HEK293 (cell line): ENCODE measurements around the gene VDR.
A peak's percentile ranks its signal among the peaks of the same experiment; 100 is the strongest.

ENCODE experiments used
- CTCF ChIA-PET: fragments of 350-600 bp; formaldehyde crosslinking; extraction: SDS; loops from one replicate; lab custom pipeline; 2021; ENCODE audit warnings: antibody characterized with exemption; lab: Yijun Ruan, JAX
- POLR2A ChIA-PET: fragments of 300-600 bp; formaldehyde crosslinking; extraction: SDS; loops from one replicate; lab custom pipeline; 2020; ENCODE audit warnings: antibody characterized with exemption, inconsistent platforms; lab: Yijun Ruan, JAX
- H3K27ac ChIP-seq: fragments of 200-500 bp; sonication (Bioruptor generic); 2 replicates; pipeline ENCODE4 v1.5.1; 2014; ENCODE audit warnings: low read depth, low read length, control low read depth, inconsistent platforms; ENCODE audit errors: extremely low read depth
- H3K36me3 ChIP-seq, 2 experiments: fragments of 200-500 bp in 1 of 2; sonication (Bioruptor generic) in 1 of 2; 1 replicate in 1 of 2; 2 replicates in 1 of 2; pipeline ENCODE4 v1.5.1; 2014 to 2017; ENCODE audit warnings: inconsistent platforms in 2 of 2, low read length in 2 of 2; ENCODE audit not compliant: control insufficient read depth in 2 of 2, insufficient read depth in 1 of 2
- H3K4me1 ChIP-seq: fragments of 200-500 bp; sonication (Bioruptor generic); 2 replicates; pipeline ENCODE4 v1.5.1; 2014; ENCODE audit warnings: mild to moderate bottlenecking, low read length, inconsistent platforms; ENCODE audit not compliant: control insufficient read depth, insufficient read depth
- H3K4me3 ChIP-seq: 2 replicates; pipeline ENCODE4 v1.5.1; 2011; ENCODE audit warnings: low read depth, mild to moderate bottlenecking, control low read depth, low read length, moderate library complexity
- H3K9me3 ChIP-seq: fragments of 200-500 bp; sonication (Bioruptor generic); 2 replicates; pipeline ENCODE4 v1.5.1; 2014; ENCODE audit warnings: low read depth, low read length, inconsistent platforms; ENCODE audit not compliant: control insufficient read depth, insufficient read depth
- EGR2 ChIP-seq: fragments of 450-650 bp; formaldehyde crosslinking; IDR thresholded peaks from 2 replicates; pipeline ENCODE4 v1.5.1; 2016; ENCODE audit warnings: low read depth, missing biosample characterization, missing genetic modification characterization
- GLIS2 ChIP-seq: fragments of 450-650 bp; formaldehyde crosslinking; IDR thresholded peaks from 2 replicates; pipeline ENCODE4 v1.5.1; 2016; ENCODE audit warnings: missing biosample characterization, missing genetic modification characterization
- IKZF3 ChIP-seq: fragments of 450-650 bp; IDR thresholded peaks from 2 replicates; pipeline ENCODE4 v1.5.0; 2018; ENCODE audit warnings: missing biosample characterization, mild to moderate bottlenecking, missing genetic modification characterization, moderate library complexity
- KLF10 ChIP-seq: fragments of 450-650 bp; IDR thresholded peaks from 2 replicates; pipeline ENCODE4 v1.5.1; 2018; ENCODE audit warnings: missing biosample characterization, mild to moderate bottlenecking, missing genetic modification characterization
- KLF8 ChIP-seq: fragments of 450-650 bp; formaldehyde crosslinking; IDR thresholded peaks from 2 replicates; pipeline ENCODE4 v1.5.1; 2016; ENCODE audit warnings: missing biosample characterization, missing genetic modification characterization
- KLF9 ChIP-seq: fragments of 450-650 bp; formaldehyde crosslinking; IDR thresholded peaks from 2 replicates; pipeline ENCODE4 v1.5.1; 2016; ENCODE audit warnings: missing biosample characterization, missing genetic modification characterization, low read depth
- REPIN1 ChIP-seq: fragments of 450-650 bp; formaldehyde crosslinking; IDR thresholded peaks from 2 replicates; pipeline ENCODE4 v1.5.1; 2017; ENCODE audit warnings: missing biosample characterization, missing genetic modification characterization, low read depth
- YY1 ChIP-seq: fragments of 450-650 bp; formaldehyde crosslinking; IDR thresholded peaks from 2 replicates; pipeline ENCODE4 v1.5.1; 2018; ENCODE audit warnings: missing biosample characterization, missing genetic modification characterization
- ZBTB26 ChIP-seq: fragments of 450-650 bp; formaldehyde crosslinking; optimal IDR thresholded peaks from 2 replicates; pipeline ENCODE3; 2016; ENCODE audit warnings: missing biosample characterization, mild to moderate bottlenecking, missing genetic modification characterization
- ZFHX2 ChIP-seq: fragments of 450-650 bp; formaldehyde crosslinking; conservative IDR thresholded peaks from 2 replicates; pipeline ENCODE4 v1.5.1; 2016; ENCODE audit warnings: missing biosample characterization, missing genetic modification characterization
- ZFP37 ChIP-seq: fragments of 450-650 bp; formaldehyde crosslinking; IDR thresholded peaks from 2 replicates; pipeline ENCODE4 v1.5.1; 2016; ENCODE audit warnings: missing biosample characterization, missing genetic modification characterization
- ZIC2 ChIP-seq: fragments of 450-650 bp; formaldehyde crosslinking; IDR thresholded peaks from 2 replicates; pipeline ENCODE4 v1.5.1; 2016; ENCODE audit warnings: missing biosample characterization, missing genetic modification characterization
- ZNF18 ChIP-seq: fragments of 450-650 bp; formaldehyde crosslinking; IDR thresholded peaks from 2 replicates; pipeline ENCODE4 v1.5.1; 2016; ENCODE audit warnings: missing biosample characterization, missing genetic modification characterization
- ZNF549 ChIP-seq: fragments of 450-650 bp; IDR thresholded peaks from 2 replicates; pipeline ENCODE4 v1.5.1; 2018; ENCODE audit warnings: missing biosample characterization, missing genetic modification characterization, mild to moderate bottlenecking, inconsistent platforms, moderate library complexity
- ZNF654 ChIP-seq: fragments of 450-650 bp; formaldehyde crosslinking; IDR thresholded peaks from 2 replicates; pipeline ENCODE4 v1.5.1; 2016; ENCODE audit warnings: low read depth, missing biosample characterization, missing genetic modification characterization
- ZNF664 ChIP-seq: fragments of 450-650 bp; formaldehyde crosslinking; IDR thresholded peaks from 2 replicates; pipeline ENCODE4 v1.5.1; 2016; ENCODE audit warnings: missing biosample characterization, missing genetic modification characterization
- ZXDB ChIP-seq: fragments of 450-650 bp; formaldehyde crosslinking; IDR thresholded peaks from 2 replicates; pipeline ENCODE4 v1.5.1; 2016; ENCODE audit warnings: missing biosample characterization, missing genetic modification characterization
- TF ChIP-seq, protein P1 (sequence below): fragments of 450-650 bp; formaldehyde crosslinking; IDR thresholded peaks from 2 replicates; pipeline ENCODE4 v1.5.1; 2016; ENCODE audit warnings: missing biosample characterization, missing genetic modification characterization
- TF ChIP-seq, protein P2 (sequence below): fragments of 450-650 bp; formaldehyde crosslinking; IDR thresholded peaks from 2 replicates; pipeline ENCODE4 v1.5.1; 2016; ENCODE audit warnings: missing biosample characterization, missing genetic modification characterization
- TF ChIP-seq, protein P3 (sequence below): fragments of 450-650 bp; formaldehyde crosslinking; IDR thresholded peaks from 2 replicates; pipeline ENCODE4 v1.5.1; 2016; ENCODE audit warnings: missing biosample characterization, missing genetic modification characterization
- TF ChIP-seq, protein P4 (sequence below): fragments of 450-650 bp; formaldehyde crosslinking; IDR thresholded peaks from 2 replicates; pipeline ENCODE4 v1.5.1; 2016; ENCODE audit warnings: missing biosample characterization, missing genetic modification characterization

Gene VDR

DNA sequence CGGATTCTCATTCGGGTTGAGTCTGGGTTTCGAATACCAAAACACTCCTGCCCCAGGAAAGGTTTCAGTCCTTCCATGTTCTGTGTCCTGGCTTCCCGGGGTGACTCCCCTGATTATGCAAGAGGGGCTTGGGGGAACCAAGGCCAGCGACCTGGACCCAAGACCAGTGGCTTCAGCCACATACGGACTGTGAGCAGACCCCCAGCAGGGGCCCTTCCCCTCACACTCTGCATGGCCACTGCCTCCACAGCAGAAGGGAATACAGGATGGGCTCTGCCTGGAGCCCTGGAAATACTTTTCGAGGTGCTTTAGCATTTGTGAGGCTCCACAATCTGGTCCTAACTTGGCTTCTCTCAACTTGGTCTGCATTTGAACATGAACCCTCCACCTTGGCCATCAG, 104.2 kb downstream of the VDR start (continued):
- TF ChIP-seq ZNF18 (tag by site-specific recombination), result no peak
- TF ChIP-seq, protein P1, sequence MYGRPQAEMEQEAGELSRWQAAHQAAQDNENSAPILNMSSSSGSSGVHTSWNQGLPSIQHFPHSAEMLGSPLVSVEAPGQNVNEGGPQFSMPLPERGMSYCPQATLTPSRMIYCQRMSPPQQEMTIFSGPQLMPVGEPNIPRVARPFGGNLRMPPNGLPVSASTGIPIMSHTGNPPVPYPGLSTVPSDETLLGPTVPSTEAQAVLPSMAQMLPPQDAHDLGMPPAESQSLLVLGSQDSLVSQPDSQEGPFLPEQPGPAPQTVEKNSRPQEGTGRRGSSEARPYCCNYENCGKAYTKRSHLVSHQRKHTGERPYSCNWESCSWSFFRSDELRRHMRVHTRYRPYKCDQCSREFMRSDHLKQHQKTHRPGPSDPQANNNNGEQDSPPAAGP, result no peak

DNA sequence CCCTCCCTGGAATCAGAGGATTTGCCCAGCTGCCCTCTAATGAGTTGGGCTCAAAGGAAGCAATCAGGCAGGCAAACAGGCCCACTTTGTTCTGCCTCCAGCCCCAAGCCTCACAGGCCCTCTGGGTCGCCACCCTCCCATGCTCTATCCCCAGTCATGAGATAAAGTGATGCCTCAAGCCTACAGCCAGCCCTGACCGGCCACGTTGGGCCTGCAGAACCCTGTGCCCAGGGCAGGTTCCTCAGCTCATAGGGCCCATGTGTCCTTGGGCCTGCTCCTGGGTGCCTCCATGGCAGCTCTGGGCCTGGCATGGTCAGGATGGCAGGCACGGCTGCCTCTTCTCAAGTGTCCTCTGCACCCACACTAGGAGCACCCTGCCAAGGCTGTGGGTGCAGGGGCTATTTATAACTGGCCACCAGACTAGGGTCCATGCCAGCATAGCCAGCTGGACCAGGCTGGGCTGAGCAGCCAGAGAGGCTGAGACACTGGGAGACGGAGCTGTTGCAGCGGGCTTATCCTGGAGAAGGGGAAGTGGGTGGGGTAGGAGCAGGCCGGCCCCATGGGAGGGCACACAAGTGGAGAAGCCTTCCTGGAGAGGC, 105.3 kb downstream of the VDR start:
- Histone ChIP-seq H3K4me1 (no peaks in the 10 kb centered on the region), H3K27ac (no peak overlapping the region)

GRCh38 chr12:47798382-47798948, 106.3 kb downstream of the VDR start:
- H3K4me3 ChIP-seq, result no peak overlapping the region
- H3K4me1 ChIP-seq, result no peaks in the 10 kb centered on the region
- POLR2A ChIA-PET, result interaction anchor here (0.9 kb wide), 1 partner anchor 31 kb away, joined by 4 read pairs; no protein-coding TSS in a partner anchor
- H3K27ac ChIP-seq, result no peak overlapping the region
- peaks cover 0 to 51% of the 10 kb centered on the region in 2 experiments; a peak in 2 of 3 replicates for H3K36me3 ChIP-seq
- CTCF ChIA-PET, result interaction anchor here (1.1 to 14.1 kb wide), 4 partner anchors 9 to 57 kb away, joined by 3 to 234 read pairs (median 6); no protein-coding TSS in a partner anchor
- H3K9me3 ChIP-seq, result no peaks in the 10 kb centered on the region
- TF ChIP-seq KLF9 (tag by site-specific recombination) (no peak), ZFHX2 (tag by site-specific recombination) (peak; percentile 46), ZXDB (tag by site-specific recombination) (no peak), GLIS2 (0 out of 2 replicates have a peak, but pooled peaks have one; percentile 16), ZNF654 (tag by site-specific recombination) (no peak), EGR2 (peak; percentile 69), REPIN1 (tag by site-specific recombination) (no peak)
- TF ChIP-seq, protein P1, result no peak
- TF ChIP-seq, protein P2, sequence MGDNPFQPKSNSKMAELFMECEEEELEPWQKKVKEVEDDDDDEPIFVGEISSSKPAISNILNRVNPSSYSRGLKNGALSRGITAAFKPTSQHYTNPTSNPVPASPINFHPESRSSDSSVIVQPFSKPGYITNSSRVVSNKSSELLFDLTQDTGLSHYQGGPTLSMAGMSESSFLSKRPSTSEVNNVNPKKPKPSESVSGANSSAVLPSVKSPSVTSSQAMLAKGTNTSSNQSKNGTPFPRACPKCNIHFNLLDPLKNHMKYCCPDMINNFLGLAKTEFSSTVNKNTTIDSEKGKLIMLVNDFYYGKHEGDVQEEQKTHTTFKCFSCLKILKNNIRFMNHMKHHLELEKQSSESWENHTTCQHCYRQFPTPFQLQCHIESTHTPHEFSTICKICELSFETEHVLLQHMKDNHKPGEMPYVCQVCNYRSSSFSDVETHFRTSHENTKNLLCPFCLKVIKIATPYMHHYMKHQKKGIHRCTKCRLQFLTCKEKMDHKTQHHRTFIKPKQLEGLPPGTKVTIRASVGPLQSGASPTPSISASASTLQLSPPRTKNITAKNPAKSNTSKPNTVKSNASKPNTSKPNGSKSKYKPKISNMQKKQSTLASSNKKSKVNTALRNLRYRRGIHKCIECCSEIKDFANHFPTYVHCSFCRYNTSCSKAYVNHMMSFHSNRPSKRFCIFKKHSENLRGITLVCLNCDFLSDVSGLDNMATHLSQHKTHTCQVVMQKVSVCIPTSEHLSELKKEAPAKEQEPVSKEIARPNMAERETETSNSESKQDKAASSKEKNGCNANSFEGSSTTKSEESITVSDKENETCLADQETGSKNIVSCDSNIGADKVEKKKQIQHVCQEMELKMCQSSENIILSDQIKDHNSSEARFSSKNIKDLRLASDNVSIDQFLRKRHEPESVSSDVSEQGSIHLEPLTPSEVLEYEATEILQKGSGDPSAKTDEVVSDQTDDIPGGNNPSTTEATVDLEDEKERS (tag by site-specific recombination), result no peak

More for the DNA sequence above, 105.3 kb downstream of the VDR start:
- Histone ChIP-seq H3K36me3 (peaks cover 0 to 50% of the 10 kb centered on the region in 2 experiments; a peak in 2 of 3 replicates), H3K4me3 (no peak overlapping the region), H3K9me3 (no peaks in the 10 kb centered on the region)
- ChIA-PET POLR2A (no interaction called here), CTCF (interaction anchor here (0.6 to 14.1 kb wide), 3 partner anchors 35 to 150 kb away, joined by 3 to 234 read pairs (median 4); no protein-coding TSS in a partner anchor)
- TF ChIP-seq ZNF664 (tag by site-specific recombination), result no peak
- no peak for TF ChIP-seq ZBTB26 (tag by site-specific recombination)
- TF ChIP-seq, protein P3, sequence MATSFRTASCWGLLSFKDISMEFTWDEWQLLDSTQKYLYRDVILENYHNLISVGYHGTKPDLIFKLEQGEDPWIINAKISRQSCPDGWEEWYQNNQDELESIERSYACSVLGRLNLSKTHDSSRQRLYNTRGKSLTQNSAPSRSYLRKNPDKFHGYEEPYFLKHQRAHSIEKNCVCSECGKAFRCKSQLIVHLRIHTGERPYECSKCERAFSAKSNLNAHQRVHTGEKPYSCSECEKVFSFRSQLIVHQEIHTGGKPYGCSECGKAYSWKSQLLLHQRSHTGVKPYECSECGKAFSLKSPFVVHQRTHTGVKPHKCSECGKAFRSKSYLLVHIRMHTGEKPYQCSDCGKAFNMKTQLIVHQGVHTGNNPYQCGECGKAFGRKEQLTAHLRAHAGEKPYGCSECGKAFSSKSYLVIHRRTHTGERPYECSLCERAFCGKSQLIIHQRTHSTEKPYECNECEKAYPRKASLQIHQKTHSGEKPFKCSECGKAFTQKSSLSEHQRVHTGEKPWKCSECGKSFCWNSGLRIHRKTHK (tag by site-specific recombination), result no peak
- TF ChIP-seq YY1 (tag by site-specific recombination), result no peak
- no peak for TF ChIP-seq KLF9 (tag by site-specific recombination)
- TF ChIP-seq ZNF549 (tag by site-specific recombination), result no peak
- TF ChIP-seq KLF10, result no peak
- TF ChIP-seq IKZF3 (tag by site-specific recombination), result no peak
- TF ChIP-seq, protein P4, sequence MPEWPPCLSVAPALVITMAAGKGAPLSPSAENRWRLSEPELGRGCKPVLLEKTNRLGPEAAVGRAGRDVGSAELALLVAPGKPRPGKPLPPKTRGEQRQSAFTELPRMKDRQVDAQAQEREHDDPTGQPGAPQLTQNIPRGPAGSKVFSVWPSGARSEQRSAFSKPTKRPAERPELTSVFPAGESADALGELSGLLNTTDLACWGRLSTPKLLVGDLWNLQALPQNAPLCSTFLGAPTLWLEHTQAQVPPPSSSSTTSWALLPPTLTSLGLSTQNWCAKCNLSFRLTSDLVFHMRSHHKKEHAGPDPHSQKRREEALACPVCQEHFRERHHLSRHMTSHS (tag by site-specific recombination), result no peak
- no peak for TF ChIP-seq KLF8 (tag by site-specific recombination)
- no peak for TF ChIP-seq ZFP37
- TF ChIP-seq ZIC2 (tag by site-specific recombination), result no peak
